Motor neuron (in vitro differentiated cells): ENCODE measurements around the gene MMP10. TPM values are rescaled to one million over a fixed set of nuclear protein-coding genes. Genes with fewer than 3 reads are reported as not detected.

Experiments used
- ATAC-seq, 8 experiments: fragments of 200-7000 bp; cut with Tn5 transposase; replicated peaks in 6 of 8; 2 replicates each; pipeline ENCODE4 v1.8.0; 2021; ENCODE audit warnings: mild to moderate bottlenecking in 8 of 8, moderate library complexity in 8 of 8
- H3K27ac ChIP-seq, 2 donors: fragments of 250-450 bp; sonication (Bioruptor Pico); 2 replicates each; pipeline ENCODE4 v1.9.0; 2021; ENCODE audit warnings: antibody characterized with exemption in 2 of 2, mild to moderate bottlenecking in 2 of 2, moderate library complexity in 1 of 2
- H3K4me1 ChIP-seq, 2 donors: fragments of 250-450 bp; sonication (Bioruptor Pico); replicated peaks in 1 of 2; 2 replicates each; pipeline ENCODE4 v1.6.1; 2021; ENCODE audit warnings: antibody characterized with exemption in 2 of 2, mild to moderate bottlenecking in 2 of 2, moderate library complexity in 1 of 2
- H3K4me3 ChIP-seq, 5 donors: fragments of 250-450 bp; sonication (Bioruptor Pico); 2 replicates each; pipeline ENCODE4 v1.9.0; 2021; ENCODE audit warnings: antibody characterized with exemption in 5 of 5, mild to moderate bottlenecking in 5 of 5, moderate library complexity in 4 of 5
- WGBS, 10 experiments: fragments of 450-650 bp; shearing (Covaris generic); methylation state at CpG; one replicate each; pipeline ENCODE4 v1.0.0; 2022; 5-methylcytosine and 5-hydroxymethylcytosine counted together
- in situ Hi-C, 9 experiments: fragments of 400-800 bp; cut with MboI; loops; one replicate each; pipeline ENCODE4 v1.15.0; 2021; ENCODE audit warnings: low sequenced_read_pairs in 9 of 9, low pct_unique_long_range_greater_than_20kb in 2 of 9; ENCODE audit not compliant: unreplicated experiment in 9 of 9
- total RNA-seq, 8 experiments: library from RNA; unstranded; fragments of 300-600 nt; gene quantifications; 2 replicates each; pipeline versions ENCODE4 v1.2.3 to v1.2.4, GENCODE V29; 2022

MMP10 gene
- total RNA-seq, 8 experiments from 2014 or later: 1.9 TPM; not detected in 7

GRCh38 chr11:102773386-102773785, 7.0 kb downstream of the MMP10 start:
- no peak overlapping the region for H3K27ac ChIP-seq
- in situ Hi-C loops: no loop called here
- H3K4me3 ChIP-seq: no peak overlapping the region
- peaks cover 0 to 3% of the 10 kb centered on the region in 2 donors for H3K4me1 ChIP-seq
- WGBS, 10 experiments: 20 to 100% (median 64%) methylated on average over 1 to 4 of the region's 4 CpGs
- ATAC-seq: no peak

- ATAC-seq: no peak
- no peak overlapping the region for H3K27ac ChIP-seq
- H3K4me3 ChIP-seq: no peak overlapping the region
- peaks cover 0 to 3% of the 10 kb centered on the region in 2 donors for H3K4me1 ChIP-seq
- in situ Hi-C loops: no loop called here
- WGBS, 10 experiments: 0 to 100% (median 43%) methylated on average over 1 of the region's 1 CpG; no CpG with 5 or more reads in 4 of the 10 experiments
Observed at GRCh38 chr11:102771351-102771750, 9.1 kb downstream of the MMP10 start.

- no peak for ATAC-seq
- Histone ChIP-seq H3K27ac (no peak overlapping the region), H3K4me3 (no peak overlapping the region), H3K4me1 (peaks cover 0 to 3% of the 10 kb centered on the region in 2 donors)
- in situ Hi-C loops: no loop called here
Observed at GRCh38 chr11:102770191-102770590, 10.2 kb downstream of the MMP10 start.

- no peak for ATAC-seq
- WGBS, 10 experiments: 43 to 97% (median 90%) methylated on average over 1 to 11 of the region's 18 CpGs; no CpG with 5 or more reads in 3 of the 10 experiments
- no peaks in the 10 kb centered on the region for H3K4me1 ChIP-seq
- no peak overlapping the region for H3K27ac ChIP-seq
- H3K4me3 ChIP-seq: no peak overlapping the region
- in situ Hi-C loops: no loop called here
Observed at GRCh38 chr11:102767800-102768199, 12.6 kb downstream of the MMP10 start.

GRCh38 chr11:102763440-102763839, 17.0 kb downstream of the MMP10 start:
- 0 to 100% (median 61%) methylated on average over 1 to 2 of the region's 2 CpGs for WGBS, 10 experiments
- ATAC-seq: no peak
- no peak overlapping the region for H3K4me3 ChIP-seq
- in situ Hi-C loops: no loop called here
- H3K4me1 ChIP-seq: peaks cover 0 to 4% of the 10 kb centered on the region in 2 donors
- no peak overlapping the region for H3K27ac ChIP-seq

GRCh38 chr11:102762361-102762767, 18.1 kb downstream of the MMP10 start:
- H3K4me3 ChIP-seq: no peak overlapping the region
- ATAC-seq: peak in 4 of 8 experiments; percentile 55 to 83 (median 69)
- H3K4me1 ChIP-seq: peaks cover 0 to 4% of the 10 kb centered on the region in 2 donors
- 0 to 71% (median 20%) methylated on average over 1 to 2 of the region's 2 CpGs; no CpG with 5 or more reads in 3 of the 10 experiments for WGBS, 10 experiments
- no peak overlapping the region for H3K27ac ChIP-seq
- in situ Hi-C loops: no loop called here

- 40 to 100% (median 79%) methylated on average over 1 to 4 of the region's 4 CpGs; no CpG with 5 or more reads in 1 of the 10 experiments for WGBS, 10 experiments
- Histone ChIP-seq H3K27ac (no peak overlapping the region), H3K4me3 (no peak overlapping the region), H3K4me1 (peaks cover 0 to 4% of the 10 kb centered on the region in 2 donors)
- in situ Hi-C loops: no loop called here
- ATAC-seq: peak in 2 of 8 experiments; percentile 30 to 38
Observed at GRCh38 chr11:102761646-102762238, 18.7 kb downstream of the MMP10 start.

- ATAC-seq: peak in 5 of 8 experiments; percentile 66 to 78 (median 70)
- Histone ChIP-seq H3K4me1 (peaks cover 0 to 4% of the 10 kb centered on the region in 2 donors), H3K27ac (no peak overlapping the region), H3K4me3 (peak overlapping the region in 1 of 5 donors; percentile 6)
- 0 to 94% (median 80%) methylated on average over 1 to 4 of the region's 4 CpGs; no CpG with 5 or more reads in 1 of the 10 experiments for WGBS, 10 experiments
- in situ Hi-C loops: no loop called here
Observed at GRCh38 chr11:102760344-102761035, 19.9 kb downstream of the MMP10 start.

- peak in 2 of 8 experiments; percentile 17 to 22 for ATAC-seq
- in situ Hi-C loops: no loop called here
- WGBS, 10 experiments: 65 to 88% (median 68%) methylated on average over 1 to 2 of the region's 2 CpGs; no CpG with 5 or more reads in 2 of the 10 experiments
- Histone ChIP-seq H3K27ac (no peak overlapping the region), H3K4me1 (peaks cover 0 to 4% of the 10 kb centered on the region in 2 donors), H3K4me3 (no peak overlapping the region)
Observed at GRCh38 chr11:102757823-102758549, 22.4 kb downstream of the MMP10 start.

- in situ Hi-C loops: no loop called here
- Histone ChIP-seq H3K27ac (no peak overlapping the region), H3K4me1 (no peaks in the 10 kb centered on the region), H3K4me3 (no peak overlapping the region)
- no peak for ATAC-seq
- WGBS, 10 experiments: 20 to 100% (median 100%) methylated on average over 1 of the region's 1 CpG; no CpG with 5 or more reads in 1 of the 10 experiments
Observed at GRCh38 chr11:102753267-102753666, 27.2 kb downstream of the MMP10 start.

GRCh38 chr11:102751673-102752072, 28.8 kb downstream of the MMP10 start:
- in situ Hi-C loops: no loop called here
- ATAC-seq: no peak
- H3K27ac ChIP-seq: no peak overlapping the region
- H3K4me1 ChIP-seq: no peaks in the 10 kb centered on the region
- H3K4me3 ChIP-seq: no peak overlapping the region

GRCh38 chr11:102749101-102749722, 31.2 kb downstream of the MMP10 start:
- Histone ChIP-seq H3K27ac (no peak overlapping the region), H3K4me1 (no peaks in the 10 kb centered on the region), H3K4me3 (no peak overlapping the region)
- peak in 2 of 8 experiments; percentile 64 to 74 for ATAC-seq
- in situ Hi-C loops: no loop called here
